NCI-H2227 (cell line): Measurements from ENCODE around the gene DPH2.

Experiments used
- DNase-seq: peaks from one replicate; lab custom pipeline; 2025; ENCODE audit not compliant: unreplicated experiment; lab: John Stamatoyannopoulos, UW

The DPH2 gene

DNA sequence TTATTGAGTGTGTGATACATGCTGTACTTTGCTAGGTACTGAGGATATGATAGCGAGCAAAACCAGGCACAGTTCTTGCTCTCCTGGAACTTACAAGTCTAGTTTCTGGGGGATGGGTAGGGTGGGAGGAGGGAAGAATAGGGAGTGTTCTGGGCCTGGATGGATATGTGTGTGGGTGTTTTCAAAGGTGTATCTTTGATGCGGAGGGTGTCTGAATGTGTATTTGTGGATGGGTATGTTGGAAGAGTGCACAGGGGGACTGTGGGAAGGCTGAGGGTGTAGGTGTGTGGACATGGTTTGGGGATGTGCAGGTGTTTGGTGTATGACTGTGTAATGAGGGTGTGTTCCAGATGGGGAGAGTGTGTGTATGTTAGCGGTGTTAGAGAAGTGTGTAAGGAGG lies 4.5 kb upstream of the DPH2 start:
- DNase-seq, result no peak

- no peak for DNase-seq
Observed at GRCh38 chr1:43968348-43968948, 1.4 kb upstream of the DPH2 start.

DNA sequence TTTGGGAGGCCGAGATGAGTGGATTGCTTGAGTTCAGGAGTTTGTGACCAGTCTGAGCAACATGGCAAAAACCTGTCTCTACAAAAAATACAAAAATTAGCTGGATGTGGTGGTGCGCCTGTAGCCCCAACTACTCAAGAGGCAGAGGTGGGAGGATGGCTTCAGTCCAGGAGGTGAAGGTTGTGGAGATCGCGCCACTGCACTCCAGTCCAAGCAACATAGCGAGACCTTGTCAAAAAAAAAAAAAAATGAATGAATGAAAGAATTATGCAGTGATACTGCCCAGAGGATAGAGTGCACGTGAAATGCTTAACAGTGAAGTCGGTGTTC lies 429 bp upstream of the DPH2 start:
- DNase-seq, result no peak

DNA sequence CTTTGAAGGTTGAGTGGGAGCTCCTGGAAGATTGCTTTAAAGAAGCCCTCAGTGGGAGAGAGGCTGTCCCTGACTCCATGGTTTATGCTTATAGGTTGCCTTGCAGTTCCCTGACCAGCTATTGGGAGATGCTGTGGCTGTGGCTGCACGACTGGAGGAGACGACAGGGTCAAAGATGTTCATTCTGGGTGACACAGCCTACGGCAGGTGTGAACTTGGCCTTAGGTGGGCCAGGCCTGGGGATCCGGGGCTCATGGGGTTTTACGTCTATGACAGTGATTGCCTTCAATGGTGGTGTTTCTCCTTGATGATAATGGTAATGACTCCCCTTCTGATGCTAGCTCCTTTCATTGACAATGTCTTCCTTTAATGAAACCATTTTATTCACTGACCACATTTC lies 692 bp downstream of the DPH2 start:
- no peak for DNase-seq

GRCh38 chr1:43970911-43971310 lies 1.1 kb downstream of the DPH2 start:
- DNase-seq, result no peak

GRCh38 chr1:43971336-43971980 lies 1.6 kb downstream of the DPH2 start:
- DNase-seq, result no peak

DNA sequence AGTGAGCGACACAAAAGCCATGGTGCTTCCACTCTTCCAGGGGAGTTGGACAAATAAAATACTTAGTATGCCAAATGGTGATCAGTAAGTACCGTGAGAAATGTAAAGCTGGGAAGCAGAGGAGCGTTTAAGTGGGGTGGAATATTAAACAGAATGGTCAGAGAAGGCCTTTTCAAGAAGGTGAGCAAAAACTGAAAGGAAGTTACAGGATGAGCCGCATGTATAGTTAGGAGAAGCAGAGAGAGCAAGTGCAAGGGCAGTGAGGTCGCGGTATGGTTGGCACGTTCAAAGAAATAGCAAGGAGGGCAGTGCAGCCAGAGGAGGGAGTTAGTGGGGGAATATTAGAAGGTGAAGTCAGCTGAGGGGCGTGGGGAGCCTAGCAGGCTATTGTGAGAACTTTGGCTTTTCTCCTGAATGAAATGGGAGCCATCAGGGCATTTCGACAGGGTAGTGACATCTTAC lies 4.2 kb downstream of the DPH2 start:
- no peak for DNase-seq

- DNase-seq, result peak; percentile 97
Observed at GRCh38 chr1:43974443-43975248, 4.8 kb downstream of the DPH2 start, which contains the start of gene ATP6V0B. TSS of gene ATP6V0B (plus strand) at chr1:43974960. CDS start at chr1:43975041, 81 bp downstream.

DNA sequence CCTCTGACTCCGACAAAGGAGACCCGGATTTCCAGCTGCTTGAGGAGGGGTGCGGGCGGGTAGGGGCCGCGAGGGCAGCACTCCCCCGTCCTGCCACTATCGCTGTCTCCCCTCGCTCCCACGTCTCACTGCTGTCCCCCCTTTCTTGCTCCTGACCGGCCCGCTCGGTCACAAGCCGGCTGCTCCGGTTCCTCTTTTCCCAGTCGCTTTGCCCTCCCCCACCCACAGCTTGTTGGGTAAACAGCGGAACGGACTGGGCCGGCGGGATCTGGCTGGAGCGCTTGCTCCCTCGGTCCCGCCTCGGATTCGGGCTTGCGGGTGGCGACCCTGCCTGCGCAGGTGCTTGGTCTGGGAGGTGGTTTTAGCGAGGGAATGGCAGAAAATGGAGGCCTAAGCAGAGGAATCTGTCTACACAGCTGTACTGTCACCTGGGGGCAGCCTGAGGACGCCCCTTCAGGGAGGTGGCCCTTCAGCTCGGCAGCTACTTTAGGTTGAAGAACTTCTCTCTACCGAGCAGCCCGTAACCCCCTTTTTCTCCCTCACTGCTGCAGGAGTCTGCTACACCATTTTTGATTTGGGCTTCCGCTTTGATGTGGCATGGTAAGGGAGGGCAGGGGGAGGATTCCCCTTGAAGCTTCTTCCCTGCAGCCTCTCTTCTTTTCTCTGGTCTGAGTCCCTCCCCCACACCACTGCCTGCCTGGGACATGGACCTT lies 5.6 kb downstream of the DPH2 start:
- peak; percentile 45 for DNase-seq

DNA sequence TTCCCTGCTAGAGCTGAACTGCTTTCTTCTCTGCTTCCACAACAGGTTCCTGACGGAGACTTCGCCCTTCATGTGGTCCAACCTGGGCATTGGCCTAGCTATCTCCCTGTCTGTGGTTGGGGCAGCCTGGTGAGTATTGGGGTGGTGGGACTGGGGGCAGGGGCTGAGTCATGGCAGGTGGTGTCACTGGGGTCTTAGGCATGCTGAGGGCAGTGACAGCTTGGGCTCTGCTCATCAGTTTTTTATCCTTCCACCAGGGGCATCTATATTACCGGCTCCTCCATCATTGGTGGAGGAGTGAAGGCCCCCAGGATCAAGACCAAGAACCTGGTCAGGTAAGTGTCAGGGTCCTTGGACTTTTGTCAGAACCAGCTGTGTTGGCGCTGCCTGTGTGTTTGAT lies 6.2 kb downstream of the DPH2 start:
- DNase-seq, result no peak

- no peak for DNase-seq
Observed at GRCh38 chr1:43976890-43977289, 7.1 kb downstream of the DPH2 start.

DNA sequence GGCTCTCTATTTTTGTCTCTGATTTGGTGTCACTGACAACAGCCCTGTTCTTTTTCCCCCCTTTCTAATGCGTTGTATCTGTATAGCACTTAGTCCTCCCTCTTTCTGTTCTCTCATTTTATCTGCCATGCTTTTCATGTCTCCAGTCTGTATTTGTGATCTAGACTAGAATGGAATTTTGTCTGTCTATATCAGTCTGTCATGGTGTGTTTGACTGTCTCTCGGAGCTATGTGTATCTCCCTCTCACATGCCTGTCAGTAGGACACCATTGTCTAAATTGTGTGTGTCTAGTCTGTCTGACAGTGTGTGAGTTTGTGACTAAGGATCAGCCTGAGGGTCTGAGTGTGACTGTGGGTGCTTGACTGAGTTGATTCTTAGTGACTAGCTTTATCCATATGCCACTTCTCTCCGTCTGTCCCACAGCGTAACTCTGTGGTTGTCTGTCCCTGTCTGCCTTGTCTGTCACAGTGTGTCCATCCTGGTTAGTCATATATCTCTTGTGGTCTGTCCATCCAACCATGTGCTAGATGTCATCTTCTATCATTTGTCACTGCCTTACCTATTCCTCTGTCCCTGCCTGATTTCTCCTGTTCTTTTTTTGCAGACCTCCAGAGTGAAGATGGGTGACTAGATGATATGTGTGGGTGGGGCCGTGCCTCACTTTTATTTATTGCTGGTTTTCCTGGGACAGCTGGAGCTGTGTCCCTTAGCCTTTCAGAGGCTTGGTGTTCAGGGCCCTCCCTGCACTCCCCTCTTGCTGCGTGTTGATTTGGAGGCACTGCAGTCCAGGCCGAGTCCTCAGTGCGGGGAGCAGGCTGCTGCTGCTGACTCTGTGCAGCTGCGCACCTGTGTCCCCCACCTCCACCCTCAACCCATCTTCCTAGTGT lies 7.8 kb downstream of the DPH2 start:
- DNase-seq, result no peak

DNA sequence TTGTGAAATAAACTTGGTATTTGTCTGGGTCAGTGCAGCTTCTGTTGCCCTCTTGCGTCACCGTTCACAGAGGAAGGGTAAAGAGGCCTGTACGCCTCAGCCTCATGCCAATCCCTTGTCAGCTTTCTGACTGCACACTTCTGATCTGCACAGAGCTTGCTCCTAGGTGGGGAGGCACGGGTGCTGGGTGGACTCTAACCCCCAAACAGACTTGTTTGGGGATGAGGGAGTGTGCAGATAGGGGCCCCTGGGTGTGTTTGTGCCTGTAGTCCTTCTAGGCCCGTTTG lies 8.4 kb downstream of the DPH2 start:
- no peak for DNase-seq

DNA sequence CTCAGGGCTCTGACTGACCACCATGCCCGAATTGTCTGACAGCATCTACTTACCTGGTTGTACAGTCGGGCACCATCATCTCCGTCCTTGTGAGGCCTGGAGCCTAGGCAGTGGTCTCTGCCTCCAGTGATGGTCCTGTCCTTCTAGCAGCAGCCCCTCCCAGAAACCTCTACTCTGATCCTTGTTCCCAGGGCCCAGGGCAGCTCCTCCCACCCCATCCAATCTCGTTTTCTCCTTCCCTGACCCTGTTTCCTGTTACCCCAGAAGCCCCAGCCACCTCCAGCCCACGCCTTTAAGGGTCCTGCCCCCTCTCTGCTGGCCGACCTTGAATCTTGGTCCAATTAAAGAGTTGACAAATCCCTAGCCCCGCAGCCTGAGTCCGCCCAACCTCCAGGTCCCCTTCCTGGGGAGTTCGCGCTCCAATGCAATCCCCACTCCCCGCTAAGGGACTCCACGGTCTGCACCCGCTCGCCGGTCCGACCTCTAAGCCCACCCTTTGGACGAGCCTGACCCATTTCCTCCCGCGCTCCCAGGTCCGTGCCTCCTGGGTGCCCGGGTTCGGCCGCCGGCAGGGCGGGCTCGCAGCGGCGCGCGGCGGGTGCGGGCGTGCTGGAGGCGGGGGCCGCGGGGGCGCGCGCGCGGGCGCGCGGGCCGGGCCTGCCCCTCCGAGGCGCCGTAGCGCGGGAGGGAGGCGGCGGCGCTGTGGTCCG lies 8.9 kb downstream of the DPH2 start, which contains the start of gene B4GALT2:
Gene B4GALT2, plus strand, starts transcription at position 660 of the 710 bp plus-strand sequence. CDS start 1,951 bp downstream, outside the sequence.
- peak; percentile 63 for DNase-seq

GRCh38 chr1:43979261-43979527 lies 9.4 kb downstream of the DPH2 start:
- no peak for DNase-seq

DNA sequence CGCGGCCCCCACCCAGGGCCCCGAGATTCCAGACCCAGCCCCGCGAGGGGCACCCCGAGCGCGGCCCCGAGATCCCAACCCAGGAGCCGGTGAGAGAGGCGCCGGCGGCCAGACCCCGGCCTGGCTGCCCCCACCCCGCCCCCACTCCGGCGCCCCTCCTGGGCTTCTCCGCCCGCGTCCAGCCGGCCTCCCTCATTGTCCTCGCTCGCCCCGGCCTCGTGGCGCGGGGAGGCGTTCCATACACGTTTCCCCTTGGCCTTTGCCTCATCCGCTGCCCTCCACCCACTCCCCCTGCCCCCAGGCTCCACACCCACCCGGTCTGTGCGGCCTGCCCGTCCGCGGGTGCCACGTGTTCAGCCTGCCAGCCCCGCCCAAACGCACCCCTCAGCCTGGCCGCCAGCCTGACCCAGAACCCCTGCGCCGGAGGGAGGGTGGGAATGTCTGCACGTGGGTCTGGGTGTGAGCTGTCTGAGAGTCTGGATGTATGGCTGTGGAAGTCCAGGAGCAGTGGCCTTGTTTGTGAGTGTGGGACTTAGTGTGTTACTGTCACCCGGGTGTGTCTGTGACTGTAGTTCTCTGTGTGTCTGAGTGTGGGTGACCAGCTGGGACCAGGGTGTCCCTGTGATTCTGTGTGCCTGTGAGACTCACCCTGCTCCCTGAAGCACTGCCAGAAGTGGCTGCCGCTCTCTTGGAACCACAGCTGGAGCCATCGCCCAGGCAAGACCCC lies 9.9 kb downstream of the DPH2 start:
- peak; percentile 52 for DNase-seq

DNA sequence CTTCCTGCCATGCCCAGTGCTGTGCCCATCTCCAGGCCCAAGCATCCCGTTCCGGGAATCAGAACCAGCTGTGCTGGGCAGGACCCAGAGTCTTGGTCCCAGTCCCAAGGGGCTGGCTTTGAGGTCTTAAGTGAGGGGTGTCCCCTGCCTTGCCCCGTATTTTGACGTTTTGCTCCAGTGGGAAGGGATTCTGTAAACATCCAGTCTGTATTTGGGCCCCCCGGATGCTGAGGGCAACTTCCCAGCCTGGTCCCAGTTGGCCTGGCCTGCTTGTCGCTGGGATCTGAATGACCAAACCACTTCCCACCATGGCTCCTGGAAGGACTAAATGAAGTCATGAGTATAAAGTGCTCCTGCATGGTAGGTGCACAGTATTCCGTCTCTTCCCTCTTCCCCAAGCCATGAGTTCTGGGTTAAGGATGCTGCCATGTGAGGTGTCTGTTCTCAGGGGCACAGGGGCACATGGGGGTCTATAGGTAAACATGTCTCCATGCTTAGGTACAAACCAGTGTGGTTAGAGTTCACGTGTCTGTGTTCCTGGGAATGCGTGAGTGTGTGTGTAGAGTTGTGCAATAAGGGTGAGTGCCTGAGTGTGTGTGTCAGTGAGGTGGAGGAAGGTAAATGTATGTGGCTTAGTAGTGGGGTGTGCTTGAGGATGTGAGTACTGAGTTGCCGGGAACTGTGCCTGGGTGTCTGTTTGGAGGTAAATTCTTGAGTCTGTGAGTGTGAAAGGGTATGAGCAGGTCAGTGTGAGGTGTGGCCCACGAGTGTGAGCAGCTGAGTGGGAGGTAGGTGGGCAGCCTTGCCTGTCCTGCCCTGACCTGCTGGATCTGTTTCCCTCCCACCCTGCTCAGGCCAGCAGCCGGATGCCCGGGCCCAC lies 10.7 kb downstream of the DPH2 start:
- DNase-seq, result no peak

DNA sequence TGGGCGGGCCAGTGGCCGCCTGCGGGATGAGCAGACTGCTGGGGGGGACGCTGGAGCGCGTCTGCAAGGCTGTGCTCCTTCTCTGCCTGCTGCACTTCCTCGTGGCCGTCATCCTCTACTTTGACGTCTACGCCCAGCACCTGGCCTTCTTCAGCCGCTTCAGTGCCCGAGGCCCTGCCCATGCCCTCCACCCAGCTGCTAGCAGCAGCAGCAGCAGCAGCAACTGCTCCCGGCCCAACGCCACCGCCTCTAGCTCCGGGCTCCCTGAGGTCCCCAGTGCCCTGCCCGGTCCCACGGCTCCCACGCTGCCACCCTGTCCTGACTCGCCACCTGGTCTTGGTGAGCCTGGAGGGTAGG lies 11.3 kb downstream of the DPH2 start:
- peak; percentile 22 for DNase-seq

DNA sequence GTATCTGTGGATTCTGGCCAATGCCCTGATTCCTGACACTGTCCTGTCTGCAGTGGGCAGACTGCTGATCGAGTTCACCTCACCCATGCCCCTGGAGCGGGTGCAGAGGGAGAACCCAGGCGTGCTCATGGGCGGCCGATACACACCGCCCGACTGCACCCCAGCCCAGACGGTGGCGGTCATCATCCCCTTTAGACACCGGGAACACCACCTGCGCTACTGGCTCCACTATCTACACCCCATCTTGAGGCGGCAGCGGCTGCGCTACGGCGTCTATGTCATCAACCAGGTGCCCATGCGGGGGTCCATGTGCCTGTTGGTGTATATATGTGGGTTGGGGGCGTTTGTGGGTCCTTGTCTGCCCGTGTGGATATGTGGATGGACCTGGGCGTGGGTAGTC lies 11.8 kb downstream of the DPH2 start:
- DNase-seq, result no peak
